ENCODE data around the gene GIPR.
A peak's percentile ranks its signal among the peaks of the same experiment; 100 is the strongest.

The GIPR gene

DNA sequence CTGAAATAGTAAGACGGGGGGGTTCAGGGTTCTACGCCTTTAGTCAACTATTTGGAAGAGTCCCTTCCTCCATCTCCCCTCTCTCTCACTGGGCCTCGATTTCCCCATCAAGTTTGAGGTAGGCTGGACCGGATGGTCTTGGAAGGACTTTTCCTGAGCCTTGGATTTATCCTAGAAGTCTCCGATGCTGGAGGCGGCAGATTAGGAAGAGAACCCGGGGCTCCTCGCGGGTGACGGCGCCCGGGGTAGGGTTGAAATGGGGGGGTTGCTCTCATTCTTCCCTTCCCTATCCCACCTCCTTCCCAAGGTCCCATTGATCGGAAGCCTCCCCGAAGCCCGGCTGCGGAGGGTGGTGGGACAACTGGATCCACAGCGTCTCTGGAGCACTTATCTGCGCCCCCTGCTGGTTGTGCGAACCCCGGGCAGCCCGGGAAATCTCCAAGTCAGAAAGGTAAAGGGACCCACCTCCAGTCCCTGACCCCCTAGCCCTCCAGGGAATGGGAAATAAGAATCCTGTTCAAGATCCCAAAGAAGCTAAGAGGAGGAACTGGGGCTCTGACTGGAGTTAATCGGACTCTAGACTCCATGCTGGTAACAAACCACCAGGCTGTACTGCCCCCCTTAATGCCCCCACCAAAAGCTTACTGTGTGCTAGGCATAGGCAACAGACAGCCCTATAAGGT is 25.2 kb downstream of the GIPR start:
- TF ChIP-seq, protein P1, sequence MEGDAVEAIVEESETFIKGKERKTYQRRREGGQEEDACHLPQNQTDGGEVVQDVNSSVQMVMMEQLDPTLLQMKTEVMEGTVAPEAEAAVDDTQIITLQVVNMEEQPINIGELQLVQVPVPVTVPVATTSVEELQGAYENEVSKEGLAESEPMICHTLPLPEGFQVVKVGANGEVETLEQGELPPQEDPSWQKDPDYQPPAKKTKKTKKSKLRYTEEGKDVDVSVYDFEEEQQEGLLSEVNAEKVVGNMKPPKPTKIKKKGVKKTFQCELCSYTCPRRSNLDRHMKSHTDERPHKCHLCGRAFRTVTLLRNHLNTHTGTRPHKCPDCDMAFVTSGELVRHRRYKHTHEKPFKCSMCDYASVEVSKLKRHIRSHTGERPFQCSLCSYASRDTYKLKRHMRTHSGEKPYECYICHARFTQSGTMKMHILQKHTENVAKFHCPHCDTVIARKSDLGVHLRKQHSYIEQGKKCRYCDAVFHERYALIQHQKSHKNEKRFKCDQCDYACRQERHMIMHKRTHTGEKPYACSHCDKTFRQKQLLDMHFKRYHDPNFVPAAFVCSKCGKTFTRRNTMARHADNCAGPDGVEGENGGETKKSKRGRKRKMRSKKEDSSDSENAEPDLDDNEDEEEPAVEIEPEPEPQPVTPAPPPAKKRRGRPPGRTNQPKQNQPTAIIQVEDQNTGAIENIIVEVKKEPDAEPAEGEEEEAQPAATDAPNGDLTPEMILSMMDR (IDR thresholded peaks at IDR 0.05; ENCODE audit: insufficient read depth, low read depth, low read length, missing control alignments) = peak; percentile 88
- peak overlapping the region; percentile 84 for H3K4me3 ChIP-seq (ENCODE audit: low read length)
- DNase-seq (ENCODE audit: low read depth) = peak; percentile 73

DNA sequence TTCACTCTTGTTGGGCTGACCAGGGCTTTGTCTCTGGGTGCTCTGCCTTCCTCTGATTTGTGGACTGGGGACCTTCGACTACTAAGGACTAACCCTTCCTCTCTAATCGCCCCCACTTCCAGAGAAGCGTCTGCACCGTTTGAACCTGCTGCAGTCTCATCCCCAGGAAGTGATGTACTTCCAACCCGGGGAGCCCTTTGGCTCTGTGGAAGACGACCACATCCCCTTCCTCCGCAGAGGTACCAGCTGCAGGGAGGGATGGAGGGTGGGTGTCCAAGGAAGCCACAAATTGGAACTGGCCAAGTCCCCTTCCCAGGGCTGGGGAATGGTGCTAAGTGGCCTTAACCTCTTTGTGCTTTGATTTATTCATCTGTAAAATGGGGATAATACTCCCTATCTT is 33.7 kb downstream of the GIPR start:
- no peak overlapping the region for H3K4me3 ChIP-seq (ENCODE audit: low read length)
- TF ChIP-seq, protein P1 (IDR thresholded peaks at IDR 0.05; ENCODE audit: insufficient read depth, low read depth, low read length, missing control alignments) = no peak
- no peak for DNase-seq (ENCODE audit: low read depth)

- DNase-seq (ENCODE audit: low read depth) = no peak
These were observed 37.1 kb downstream of the GIPR start for GRCh38 chr19:45705115-45705514.

DNA sequence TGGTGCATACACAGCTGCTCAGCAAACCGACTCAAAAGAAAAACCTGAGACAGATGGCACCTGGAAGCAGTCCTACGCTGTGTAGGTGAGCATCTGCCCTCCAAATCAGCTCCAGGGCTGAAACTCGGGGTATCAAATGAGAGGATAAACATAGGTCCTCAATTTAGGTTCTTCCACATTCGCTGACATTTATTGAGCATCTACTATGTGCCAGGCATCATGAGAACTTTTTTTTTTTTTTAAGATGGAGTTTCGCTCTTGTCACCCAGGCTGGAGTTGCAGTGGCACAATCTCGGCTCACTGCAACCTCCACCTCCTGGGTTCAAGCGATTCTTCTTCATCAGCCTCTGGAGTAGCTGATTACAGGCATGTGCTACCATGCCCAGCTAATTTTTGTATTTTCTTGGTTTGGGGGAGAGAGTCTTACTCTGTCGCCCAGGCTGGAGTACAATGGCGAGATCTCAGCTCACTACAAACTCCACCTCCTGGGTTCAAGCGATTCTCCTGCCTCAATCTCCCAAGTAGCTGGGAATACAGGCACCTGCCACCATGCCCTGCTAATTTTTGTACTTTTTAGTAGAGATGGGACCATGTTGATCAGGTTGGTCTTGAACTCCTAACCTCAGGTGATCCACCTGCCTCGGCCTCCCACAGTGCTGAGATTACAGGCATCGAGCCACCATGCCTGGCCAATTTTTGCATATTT is 37.8 kb downstream of the GIPR start:
- TF ChIP-seq, protein P1 (IDR thresholded peaks at IDR 0.05; ENCODE audit: insufficient read depth, low read depth, low read length, missing control alignments) = no peak
- H3K4me3 ChIP-seq (ENCODE audit: low read length) = no peak overlapping the region
- no peak for DNase-seq (ENCODE audit: low read depth)

More at GRCh38 chr19:45705115-45705514, 37.1 kb downstream of the GIPR start:
- TF ChIP-seq, protein P1 (IDR thresholded peaks at IDR 0.05; ENCODE audit: insufficient read depth, low read depth, low read length, missing control alignments) = no peak
- no peak overlapping the region for H3K4me3 ChIP-seq (ENCODE audit: low read length)

- no peak for DNase-seq (ENCODE audit: low read depth)
- TF ChIP-seq, protein P1 (IDR thresholded peaks at IDR 0.05; ENCODE audit: insufficient read depth, low read depth, low read length, missing control alignments) = no peak
- no peak overlapping the region for H3K4me3 ChIP-seq (ENCODE audit: low read length)
These were observed 42.5 kb downstream of the GIPR start for GRCh38 chr19:45710356-45711130.

GRCh38 chr19:45711851-45712698 is 44.1 kb downstream of the GIPR start:
- TF ChIP-seq, protein P1 (IDR thresholded peaks at IDR 0.05; ENCODE audit: insufficient read depth, low read depth, low read length, missing control alignments) = no peak
- no peak overlapping the region for H3K4me3 ChIP-seq (ENCODE audit: low read length)
- DNase-seq (ENCODE audit: low read depth) = no peak
